OCI-LY7 (cell line): ENCODE data around the gene DPF3. TPM values are rescaled to one million over a fixed set of nuclear protein-coding genes. Genes with fewer than 3 reads are reported as not detected.

ENCODE experiments used
- BruUV-seq: library from RNA; stranded (reverse); fragments of 400-500 nt; replicated peaks from 2 replicates; lab custom pipeline; 2021; lab: Mats Ljungman, UMichigan
- CTCF ChIA-PET: fragments of 300-600 bp; sonication (Branson Sonifier 250); formaldehyde crosslinking; loops from one replicate; lab custom pipeline; 2022; ENCODE audit warnings: antibody characterized with exemption; ENCODE audit not compliant: unreplicated experiment; lab: Charles Lee
- POLR2A ChIA-PET: fragments of 300-600 bp; sonication (Branson Sonifier 250); formaldehyde crosslinking; loops from one replicate; lab custom pipeline; 2022; ENCODE audit warnings: antibody characterized with exemption; lab: Charles Lee
- DNase-seq: peaks from one replicate; pipeline ENCODE4 v3.0.0-alpha.2; 2015; ENCODE audit warnings: low spot score
- H2AFZ ChIP-seq: fragments of 200-600 bp; sonication (generic), shearing (Covaris generic); 2 replicates; pipeline ENCODE4 v1.6.1; 2014; ENCODE audit warnings: mild to moderate bottlenecking, antibody characterized with exemption, low read length, moderate library complexity
- H3K27ac ChIP-seq: fragments of 200-600 bp; sonication (generic); 2 replicates; pipeline ENCODE4 v1.5.1; 2014; ENCODE audit warnings: mixed run types, low read depth, mild to moderate bottlenecking, moderate library complexity, low read length, inconsistent platforms; ENCODE audit not compliant: poor library complexity, severe bottlenecking
- H3K36me3 ChIP-seq: fragments of 200-600 bp; sonication (generic); 2 replicates; pipeline ENCODE4 v1.6.1; 2014; ENCODE audit warnings: mild to moderate bottlenecking, antibody characterized with exemption, low read length, moderate library complexity, mixed read lengths; ENCODE audit not compliant: insufficient read depth
- H3K4me1 ChIP-seq: fragments of 200-600 bp; sonication (generic); 2 replicates; pipeline ENCODE4 v1.5.1; 2014; ENCODE audit warnings: mild to moderate bottlenecking, low read length; ENCODE audit not compliant: insufficient read depth, poor library complexity, severe bottlenecking
- H3K4me2 ChIP-seq: fragments of 200-600 bp; sonication (generic); 2 replicates; pipeline ENCODE4 v1.6.1; 2014; ENCODE audit warnings: mild to moderate bottlenecking, low read length
- H3K4me3 ChIP-seq: fragments of 200-600 bp; sonication (generic); 2 replicates; pipeline ENCODE4 v1.5.1; 2014; ENCODE audit warnings: mild to moderate bottlenecking, low read depth, low read length; ENCODE audit not compliant: poor library complexity, severe bottlenecking
- H3K79me2 ChIP-seq: fragments of 200-600 bp; sonication (generic); 2 replicates; pipeline ENCODE4 v1.6.1; 2016; ENCODE audit warnings: low read depth, mild to moderate bottlenecking, low read length, moderate library complexity, mixed read lengths; ENCODE audit not compliant: insufficient read depth
- H3K9me2 ChIP-seq: fragments of 200-600 bp; sonication (generic); 2 replicates; pipeline ENCODE4 v1.6.1; 2016; ENCODE audit warnings: mild to moderate bottlenecking, low read length, mixed read lengths; ENCODE audit not compliant: insufficient read depth
- H3K9me3 ChIP-seq: fragments of 200-600 bp; sonication (generic); 2 replicates; pipeline ENCODE4 v1.6.1; 2014; ENCODE audit warnings: mild to moderate bottlenecking, mixed run types, low read length, mixed read lengths
- H4K20me1 ChIP-seq: fragments of 200-600 bp; sonication (generic); 2 replicates; pipeline ENCODE4 v1.6.1; 2014; ENCODE audit warnings: mild to moderate bottlenecking, antibody characterized with exemption, low read length, moderate library complexity, mixed read lengths; ENCODE audit not compliant: insufficient read depth
- EZH2phosphoT487 ChIP-seq: fragments of 200-600 bp; sonication (generic); IDR thresholded peaks from 2 replicates; pipeline ENCODE4 v1.6.1; 2018; ENCODE audit warnings: low read depth, borderline replicate concordance, mild to moderate bottlenecking, mixed run types, antibody characterized with exemption, low read length, moderate library complexity, mixed read lengths
- intact Hi-C: fragments of 100-400 bp; cut with micrococcal nuclease; formaldehyde crosslinking; loops from one replicate; pipeline ENCODE4 v1.10.0; 2022; ENCODE audit not compliant: unreplicated experiment
- total RNA-seq, 2 experiments: library from RNA; depleted of rRNA in 1 of 2; stranded (reverse); fragments of >200 nt in 1 of 2; shearing (Covaris generic) in 1 of 2; gene quantifications; 2 replicates each; pipeline ENCODE4 v1.2.3, GENCODE V29; 2014 to 2022
- TF ChIP-seq, protein P1 (sequence below): fragments of 200-600 bp; sonication (generic); conservative IDR thresholded peaks from 2 replicates; pipeline ENCODE4 v1.5.1; 2014; ENCODE audit warnings: mild to moderate bottlenecking, antibody characterized with exemption, low read length, moderate library complexity, mixed read lengths

DPF3 gene
- total RNA-seq, 2 experiments from 2014 or later, result 0.42 TPM; not detected in 1

DNA sequence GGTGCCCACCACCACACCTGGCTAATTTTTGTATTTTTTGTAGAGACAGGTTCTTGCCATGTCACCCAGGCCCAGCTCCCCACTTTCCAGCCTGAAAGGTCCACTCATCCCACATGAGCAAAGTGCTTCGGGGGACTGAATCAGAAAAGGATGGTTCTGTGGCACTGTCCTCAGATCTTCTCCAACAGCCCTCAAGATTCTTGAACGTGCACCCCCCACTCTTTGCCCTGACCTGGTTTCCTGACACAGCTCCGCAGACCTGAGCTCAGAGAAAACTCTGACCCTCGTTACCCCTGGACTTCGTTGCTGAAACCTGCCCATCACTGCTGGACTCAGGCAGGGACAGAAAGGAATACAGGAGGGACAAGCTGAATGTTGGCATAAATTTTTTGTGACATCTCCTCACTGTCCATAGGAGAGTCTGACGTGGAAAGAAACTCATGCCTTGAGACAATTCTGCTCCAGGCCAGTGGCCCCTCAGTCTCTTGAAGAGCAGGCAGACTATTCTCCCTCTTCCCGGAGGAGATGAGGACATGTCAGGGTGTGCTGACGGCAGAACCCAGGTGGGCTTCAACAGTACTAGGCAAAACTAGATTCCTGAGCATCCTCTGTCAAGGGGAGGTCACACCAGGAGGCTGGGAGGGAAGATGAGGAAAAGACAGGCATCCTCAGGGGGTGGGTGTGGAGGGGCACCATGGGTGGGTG, 149.3 kb downstream of the DPF3 start:
- H3K36me3 ChIP-seq, result no peaks in the 10 kb centered on the region
- H3K27ac ChIP-seq, result no peak overlapping the region
- intact Hi-C loops, result no loop called here
- no peaks in the 10 kb centered on the region for H4K20me1 ChIP-seq
- no peak overlapping the region for H2AFZ ChIP-seq
- BruUV-seq, result no TSS peak
- ChIA-PET POLR2A (no interaction called here), CTCF (no interaction called here)
- H3K4me1 ChIP-seq, result no peaks in the 10 kb centered on the region
- H3K4me2 ChIP-seq, result no peak overlapping the region
- no peaks in the 10 kb centered on the region for H3K9me2 ChIP-seq
- no peak for DNase-seq
- H3K4me3 ChIP-seq, result no peak overlapping the region
- no peaks in the 10 kb centered on the region for H3K79me2 ChIP-seq
- H3K9me3 ChIP-seq, result no peaks in the 10 kb centered on the region
- TF ChIP-seq EZH2phosphoT487, result no peak

DNA sequence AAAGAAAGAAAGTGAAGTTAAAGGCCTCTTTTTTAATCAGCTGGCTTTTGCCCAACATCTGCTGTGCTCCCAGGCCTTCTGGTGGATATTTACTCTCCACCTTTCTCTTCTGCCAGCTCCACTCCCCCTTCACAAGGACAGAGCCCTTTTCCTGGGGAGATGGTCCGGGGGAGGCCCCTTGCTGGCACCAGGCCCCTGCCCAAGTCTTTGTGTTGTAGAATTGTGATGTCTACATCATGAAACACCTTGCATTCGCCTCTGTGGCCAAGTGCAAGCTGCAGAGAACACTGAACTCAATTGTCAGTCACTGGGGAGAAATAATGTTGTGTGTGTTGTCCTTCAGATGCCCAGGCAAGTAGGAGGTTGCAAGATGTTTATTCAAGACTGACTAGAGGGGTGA, 150.3 kb downstream of the DPF3 start:
- intact Hi-C loops, result no loop called here
- Histone ChIP-seq H3K4me2 (no peak overlapping the region), H3K9me2 (no peaks in the 10 kb centered on the region), H3K36me3 (no peaks in the 10 kb centered on the region), H4K20me1 (no peaks in the 10 kb centered on the region), H2AFZ (no peak overlapping the region), H3K4me3 (no peak overlapping the region), H3K27ac (no peak overlapping the region), H3K4me1 (no peaks in the 10 kb centered on the region), H3K9me3 (no peaks in the 10 kb centered on the region), H3K79me2 (no peaks in the 10 kb centered on the region)
- ChIA-PET CTCF (no interaction called here), POLR2A (interaction anchor here (0.7 kb wide), 1 partner anchor 77 kb away, joined by 3 read pairs; no protein-coding TSS in a partner anchor)
- BruUV-seq, result no TSS peak
- no peak for DNase-seq
- TF ChIP-seq EZH2phosphoT487, result no peak
- TF ChIP-seq, protein P1, sequence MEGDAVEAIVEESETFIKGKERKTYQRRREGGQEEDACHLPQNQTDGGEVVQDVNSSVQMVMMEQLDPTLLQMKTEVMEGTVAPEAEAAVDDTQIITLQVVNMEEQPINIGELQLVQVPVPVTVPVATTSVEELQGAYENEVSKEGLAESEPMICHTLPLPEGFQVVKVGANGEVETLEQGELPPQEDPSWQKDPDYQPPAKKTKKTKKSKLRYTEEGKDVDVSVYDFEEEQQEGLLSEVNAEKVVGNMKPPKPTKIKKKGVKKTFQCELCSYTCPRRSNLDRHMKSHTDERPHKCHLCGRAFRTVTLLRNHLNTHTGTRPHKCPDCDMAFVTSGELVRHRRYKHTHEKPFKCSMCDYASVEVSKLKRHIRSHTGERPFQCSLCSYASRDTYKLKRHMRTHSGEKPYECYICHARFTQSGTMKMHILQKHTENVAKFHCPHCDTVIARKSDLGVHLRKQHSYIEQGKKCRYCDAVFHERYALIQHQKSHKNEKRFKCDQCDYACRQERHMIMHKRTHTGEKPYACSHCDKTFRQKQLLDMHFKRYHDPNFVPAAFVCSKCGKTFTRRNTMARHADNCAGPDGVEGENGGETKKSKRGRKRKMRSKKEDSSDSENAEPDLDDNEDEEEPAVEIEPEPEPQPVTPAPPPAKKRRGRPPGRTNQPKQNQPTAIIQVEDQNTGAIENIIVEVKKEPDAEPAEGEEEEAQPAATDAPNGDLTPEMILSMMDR, result no peak

DNA sequence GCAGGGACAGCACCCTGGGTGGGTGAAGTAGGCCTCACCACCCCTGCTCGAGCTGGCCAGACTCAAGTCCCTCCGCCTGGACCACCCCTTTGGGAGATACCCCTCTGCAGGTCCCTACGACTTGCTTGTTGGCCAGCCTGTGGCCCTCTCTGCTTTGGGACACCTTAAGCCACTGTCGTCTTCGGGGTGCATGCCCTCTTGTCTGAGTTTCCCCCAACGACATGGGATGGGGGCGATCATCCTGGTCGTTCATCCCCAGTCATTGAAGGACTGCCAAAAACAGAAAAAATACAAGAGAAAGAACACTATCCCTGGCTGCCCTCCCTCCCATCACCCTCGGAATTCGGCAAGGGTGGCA, 151.1 kb downstream of the DPF3 start:
- intact Hi-C loops, result no loop called here
- H3K9me2 ChIP-seq, result no peaks in the 10 kb centered on the region
- H3K4me3 ChIP-seq, result no peak overlapping the region
- no peak overlapping the region for H2AFZ ChIP-seq
- no peaks in the 10 kb centered on the region for H4K20me1 ChIP-seq
- H3K27ac ChIP-seq, result no peak overlapping the region
- H3K4me2 ChIP-seq, result no peak overlapping the region
- no peak for DNase-seq
- no TSS peak for BruUV-seq
- H3K79me2 ChIP-seq, result no peaks in the 10 kb centered on the region
- ChIA-PET CTCF (no interaction called here), POLR2A (no interaction called here)
- TF ChIP-seq EZH2phosphoT487, result no peak
- TF ChIP-seq, protein P1, result no peak
- no peaks in the 10 kb centered on the region for H3K36me3 ChIP-seq
- no peaks in the 10 kb centered on the region for H3K4me1 ChIP-seq
- H3K9me3 ChIP-seq, result no peaks in the 10 kb centered on the region
